ES-I3 (cell line): Measurements from ENCODE around the gene LCN10.
"Not testable (repeated sequence)": the region's sequence is repeated elsewhere in the genome, so short reads cannot be mapped to it uniquely, and the experiment has no call there.

Experiments
- H3K36me3 ChIP-seq: 2 replicates; pipeline ENCODE4 v1.6.1; 2013; ENCODE audit warnings: mild to moderate bottlenecking, low read length, control low read depth, moderate library complexity; ENCODE audit not compliant: insufficient read depth
- H3K4me1 ChIP-seq: 2 replicates; pipeline ENCODE4 v1.6.1; 2013; ENCODE audit warnings: mild to moderate bottlenecking, control low read depth, low read length; ENCODE audit not compliant: insufficient read depth
- H3K9ac ChIP-seq: 2 replicates; pipeline ENCODE4 v1.6.1; 2013; ENCODE audit warnings: low read depth, mild to moderate bottlenecking, low read length, moderate library complexity
- H3K9me3 ChIP-seq: 2 replicates; pipeline ENCODE4 v1.6.1; 2013; ENCODE audit warnings: mild to moderate bottlenecking, low read length, moderate library complexity; ENCODE audit not compliant: control insufficient read depth, insufficient read depth

Gene LCN10

DNA sequence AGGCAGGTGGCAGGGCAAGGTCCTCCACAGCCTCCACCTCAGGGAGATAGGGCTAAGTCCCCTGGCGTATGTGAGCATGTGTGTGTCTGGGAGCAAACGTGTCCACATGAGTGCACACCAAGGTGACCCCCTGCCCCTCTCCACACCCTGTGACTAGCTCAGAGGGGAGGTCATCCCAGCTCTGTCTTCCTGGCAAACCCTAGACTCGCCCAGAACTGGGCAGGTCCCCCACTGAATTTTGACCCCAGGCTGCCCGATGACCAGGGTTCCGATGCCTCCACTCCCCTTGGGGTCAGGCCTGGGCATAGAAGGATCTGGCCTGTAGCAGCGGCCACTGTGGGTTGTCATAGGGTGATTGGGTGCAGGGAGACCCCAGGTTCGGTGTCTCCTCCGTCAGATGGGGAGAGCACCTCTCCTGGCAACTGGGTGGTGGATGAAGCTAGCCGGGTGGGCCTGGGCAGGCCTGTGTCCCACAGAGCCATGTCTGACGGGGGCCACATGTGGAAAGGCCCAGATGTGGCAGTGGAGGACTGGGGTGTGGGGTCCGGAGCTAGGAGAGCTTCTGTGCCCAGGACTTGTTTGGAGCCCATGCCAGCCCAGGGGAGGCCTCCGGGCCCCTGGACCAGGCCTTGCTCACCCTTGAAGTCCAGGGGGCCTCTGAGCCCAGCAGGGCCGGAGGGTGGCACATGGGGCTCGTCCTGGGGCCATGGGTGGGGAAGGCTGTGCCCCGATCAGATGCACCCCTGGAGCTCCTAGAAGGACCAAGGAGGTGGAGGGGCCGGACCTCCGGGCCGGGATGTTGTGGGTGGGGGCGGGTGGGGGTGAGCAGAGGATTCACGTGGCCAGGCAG, 24.2 kb downstream of the LCN10 start:
- H3K9me3 ChIP-seq: no peaks in the 10 kb centered on the region
- H3K36me3 ChIP-seq: peaks cover 2% of the 10 kb centered on the region; the same call in 1 of the 2 replicates
- H3K4me1 ChIP-seq: no peaks in the 10 kb centered on the region; the same call in 1 of the 2 replicates
- no peak overlapping the region for H3K9ac ChIP-seq

DNA sequence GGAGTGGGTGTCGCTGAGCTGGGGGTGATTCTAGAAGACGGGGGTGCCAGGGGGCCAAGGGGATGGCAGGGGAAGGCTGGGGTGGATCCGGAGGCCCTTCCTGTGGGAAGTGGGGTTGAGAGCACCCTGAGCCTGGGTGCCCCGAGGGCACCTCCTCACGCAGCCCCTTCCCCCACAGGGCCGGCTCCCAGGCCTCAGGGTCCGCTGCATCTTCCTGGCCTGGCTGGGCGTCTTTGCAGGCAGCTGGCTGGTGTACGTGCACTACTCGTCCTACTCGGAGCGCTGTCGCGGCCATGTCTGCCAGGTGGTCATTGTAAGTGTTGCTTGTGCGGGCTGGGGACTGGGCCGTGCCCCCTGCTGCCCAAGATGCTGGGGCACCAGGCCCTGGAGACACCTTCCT, 25.3 kb downstream of the LCN10 start:
- H3K9ac ChIP-seq: no peak overlapping the region
- H3K4me1 ChIP-seq: no peaks in the 10 kb centered on the region; the same call in 1 of the 2 replicates
- no peaks in the 10 kb centered on the region for H3K36me3 ChIP-seq
- H3K9me3 ChIP-seq: no peaks in the 10 kb centered on the region

DNA sequence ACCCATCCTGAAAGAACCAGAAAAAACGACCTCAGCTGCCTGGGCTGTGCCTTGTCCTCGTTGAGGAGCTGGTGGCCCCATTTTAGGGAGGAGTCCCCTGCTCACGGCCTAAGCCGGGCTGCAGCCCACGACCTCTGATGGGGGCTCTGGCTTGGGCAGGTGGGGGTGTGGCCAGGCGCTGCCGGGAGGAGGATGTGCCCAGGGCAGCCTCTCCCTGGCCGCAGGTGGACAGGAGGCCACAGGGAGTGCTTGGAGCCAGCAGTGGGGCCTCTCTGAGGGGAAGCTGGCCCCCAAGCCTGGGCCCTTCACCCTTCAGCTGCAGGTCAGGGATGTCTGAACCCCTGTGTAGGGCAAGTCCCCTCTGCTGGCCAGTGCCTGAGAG, 27.9 kb downstream of the LCN10 start:
- Histone ChIP-seq H3K9ac (no peak overlapping the region), H3K9me3 (no peaks in the 10 kb centered on the region), H3K36me3 (no peaks in the 10 kb centered on the region)

DNA sequence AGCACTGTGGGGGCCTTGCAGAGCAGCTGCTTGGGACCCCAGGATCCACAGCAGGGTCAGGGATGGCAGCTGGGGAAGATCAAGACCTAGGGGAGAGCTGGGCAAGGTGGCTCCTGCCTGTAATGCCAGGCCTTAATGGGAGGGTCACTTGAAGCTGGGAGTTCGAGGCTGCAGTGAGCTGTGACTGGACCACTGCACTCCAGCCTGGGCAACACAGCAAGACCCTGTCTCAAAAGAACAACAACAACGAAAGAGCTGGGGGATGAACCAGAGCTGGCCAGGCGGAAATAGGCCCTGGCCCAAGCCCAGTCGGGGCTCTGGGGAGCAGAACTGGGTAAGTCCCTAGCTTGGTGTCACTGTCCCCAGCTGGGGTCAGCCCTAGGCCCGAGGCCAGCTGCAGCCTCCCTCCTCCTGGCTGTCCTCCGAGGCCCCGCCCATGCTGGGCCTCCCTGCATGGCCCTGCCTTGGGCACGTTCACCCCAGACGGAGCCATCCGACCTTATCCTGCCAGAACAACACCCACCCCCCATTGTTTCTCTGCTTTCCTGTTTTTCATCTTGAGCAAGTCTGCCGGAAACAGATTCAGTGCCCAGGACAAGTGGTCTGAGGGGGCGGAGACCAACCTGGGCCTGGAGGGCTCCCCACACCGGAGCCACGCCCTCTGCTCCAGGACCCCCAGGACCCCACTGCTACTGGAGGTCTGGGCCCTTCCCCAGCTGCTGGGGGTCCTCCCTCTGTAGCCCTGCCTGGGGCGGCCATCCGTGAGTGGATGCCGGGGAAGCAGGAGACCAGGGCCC, 28.4 kb downstream of the LCN10 start:
- Histone ChIP-seq H3K4me1 (no peaks in the 10 kb centered on the region; the same call in 1 of the 2 replicates), H3K9ac (no peak overlapping the region)

More for the DNA sequence above, 27.9 kb downstream of the LCN10 start:
- no peaks in the 10 kb centered on the region; the same call in 1 of the 2 replicates for H3K4me1 ChIP-seq

DNA sequence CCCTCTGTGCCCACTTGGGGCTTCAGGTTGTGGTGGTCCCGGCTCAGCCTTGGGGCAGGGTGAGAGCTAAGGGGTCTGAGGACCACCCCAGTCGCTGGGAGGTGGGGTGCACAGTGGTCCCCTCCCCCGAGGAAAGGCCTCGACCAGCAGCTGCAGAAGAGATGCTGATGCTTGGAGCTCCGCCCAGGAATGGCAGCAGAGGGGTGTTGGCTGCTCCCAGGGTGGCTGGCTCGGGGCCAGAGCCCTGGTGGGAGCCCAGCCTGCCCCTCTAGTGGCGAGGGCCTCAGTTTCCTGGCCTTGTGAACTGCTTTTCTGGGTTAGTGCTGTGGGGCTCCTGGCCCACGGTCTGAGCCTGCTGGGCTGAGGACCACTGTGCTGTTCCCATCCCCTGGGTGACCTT, 29.2 kb downstream of the LCN10 start:
- Histone ChIP-seq H3K9me3 (no peaks in the 10 kb centered on the region), H3K4me1 (no peaks in the 10 kb centered on the region; the same call in 1 of the 2 replicates), H3K9ac (no peak overlapping the region), H3K36me3 (no peaks in the 10 kb centered on the region)

More for the DNA sequence above, 28.4 kb downstream of the LCN10 start:
- H3K9me3 ChIP-seq: no peaks in the 10 kb centered on the region
- no peaks in the 10 kb centered on the region for H3K36me3 ChIP-seq

DNA sequence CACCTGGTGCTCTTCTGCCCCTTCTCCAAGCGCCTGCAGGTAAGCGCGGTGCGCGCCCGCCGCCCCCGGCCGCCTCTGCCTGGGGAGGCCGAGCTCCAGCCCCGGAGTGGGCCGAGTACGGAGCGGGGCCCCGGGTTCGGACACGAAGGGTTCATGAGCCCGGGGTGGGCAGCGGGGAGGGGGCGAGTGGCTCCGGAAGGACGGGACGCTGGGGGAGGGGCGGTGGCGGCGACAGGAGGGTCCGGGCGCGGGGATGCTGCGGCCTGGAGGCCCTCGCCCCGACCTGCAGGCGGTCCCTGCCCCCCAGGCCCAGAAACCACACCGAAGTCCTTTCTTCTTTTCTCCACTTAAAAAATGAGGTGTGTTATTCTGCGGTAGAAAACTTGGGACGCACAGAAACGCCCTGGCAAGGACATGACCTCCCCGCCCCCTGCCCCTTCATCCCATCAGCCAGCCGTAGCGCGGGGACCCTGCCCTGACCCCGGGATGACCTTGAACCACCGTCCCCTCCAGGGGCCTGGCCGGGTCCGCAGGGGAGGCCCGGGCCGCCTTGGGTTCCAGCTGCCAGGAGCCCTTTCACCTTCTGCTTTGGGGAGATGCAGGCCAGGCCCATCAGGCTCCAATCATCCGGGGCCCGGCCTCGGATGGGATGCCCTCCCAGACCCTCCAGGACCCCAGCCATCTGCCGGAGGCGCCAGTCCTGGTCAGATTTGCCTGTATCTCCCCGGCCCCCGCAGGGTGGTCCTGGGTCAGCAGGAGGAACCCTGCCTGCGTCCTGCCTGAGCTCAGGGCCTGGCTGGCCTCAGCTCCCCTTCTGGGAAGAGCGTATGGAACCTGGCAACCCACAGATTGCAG, 29.8 kb downstream of the LCN10 start:
- Histone ChIP-seq H3K4me1 (no peaks in the 10 kb centered on the region; the same call in 1 of the 2 replicates), H3K9ac (peak overlapping the region; percentile 67), H3K9me3 (no peaks in the 10 kb centered on the region), H3K36me3 (no peaks in the 10 kb centered on the region)

DNA sequence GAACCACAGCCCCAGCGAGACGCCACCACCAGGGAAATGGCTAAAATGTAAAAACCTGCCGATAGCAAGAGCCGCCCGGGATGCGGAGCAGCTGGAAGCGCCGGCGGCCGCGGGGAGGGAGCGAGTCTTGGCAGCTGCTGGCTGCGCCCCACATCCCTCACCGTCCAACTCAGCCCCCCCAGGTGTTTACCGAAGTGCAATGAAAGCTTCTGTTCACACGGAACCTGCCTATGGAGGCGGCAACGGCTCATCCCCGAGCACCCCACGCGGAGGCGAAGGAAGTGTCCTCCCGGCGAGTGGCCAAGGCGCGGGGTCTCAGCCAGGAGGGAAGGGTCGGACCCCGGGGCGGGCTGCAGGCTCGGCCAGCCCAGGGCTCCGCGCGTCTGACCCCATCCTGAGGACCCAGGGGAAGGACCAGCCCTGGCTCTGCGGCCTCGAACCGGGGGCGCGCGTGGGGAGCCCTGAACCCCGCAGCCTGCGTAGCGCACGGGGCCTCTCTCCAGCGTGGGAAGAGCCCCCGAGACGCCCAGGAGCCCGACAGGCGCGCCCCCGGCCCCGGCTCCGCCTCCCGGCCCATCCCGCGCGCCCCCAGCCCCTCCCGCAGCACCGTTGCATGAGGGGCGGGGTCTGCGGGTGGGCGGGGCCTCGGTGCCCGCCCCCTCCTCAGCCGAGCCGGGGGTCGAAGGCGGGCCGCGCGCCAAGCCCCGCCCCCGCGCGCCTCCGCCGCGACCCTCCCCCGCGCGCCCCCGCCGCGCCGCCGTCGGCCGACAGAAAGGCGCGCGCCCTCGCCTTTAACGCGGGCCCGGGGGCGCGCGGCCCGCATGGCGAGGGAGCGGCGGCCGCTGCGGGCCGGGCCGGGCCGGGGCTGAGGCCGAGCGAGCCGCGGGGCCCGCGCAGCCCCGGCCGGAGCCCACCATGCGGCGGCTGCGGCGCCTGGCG, 30.7 kb downstream of the LCN10 start, which contains the start of gene DIPK1B:
Gene DIPK1B, plus strand, starts transcription at position 822 of the 939 bp plus-strand sequence. Its CDS starts 94 bp downstream, at position 916.
- Histone ChIP-seq H3K9me3 (no peaks in the 10 kb centered on the region), H3K4me1 (no peaks in the 10 kb centered on the region; the same call in 1 of the 2 replicates), H3K9ac (peak within 1 kb of the TSS; percentile 74), H3K36me3 (no peaks in the 10 kb centered on the region)

DNA sequence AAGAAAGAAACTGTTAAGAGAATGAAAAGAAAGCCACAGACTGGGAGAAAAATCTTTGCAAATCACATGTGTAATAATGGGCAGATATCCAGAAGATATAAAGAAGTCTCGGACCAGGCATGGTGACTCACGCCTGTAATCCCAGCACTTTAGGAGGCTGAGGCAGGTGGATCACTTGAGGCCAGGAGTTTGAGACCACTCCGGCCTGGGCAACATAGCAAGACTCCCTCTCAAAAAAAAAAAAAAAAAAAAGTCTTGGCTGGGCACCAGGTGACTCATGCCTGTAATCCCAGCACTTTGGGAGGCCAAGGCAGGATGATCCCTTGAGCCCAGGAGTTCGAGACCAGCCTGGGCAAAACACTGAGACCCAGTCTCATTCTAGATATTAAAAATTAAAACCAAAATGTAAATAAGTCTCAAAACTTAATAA, 31.5 kb downstream of the LCN10 start:
- H3K36me3 ChIP-seq, H3K9me3 ChIP-seq, H3K4me1 ChIP-seq: not testable (repeated sequence)
- H3K9ac ChIP-seq: peak overlapping the region; percentile 74; the same call in 1 of the 2 replicates

DNA sequence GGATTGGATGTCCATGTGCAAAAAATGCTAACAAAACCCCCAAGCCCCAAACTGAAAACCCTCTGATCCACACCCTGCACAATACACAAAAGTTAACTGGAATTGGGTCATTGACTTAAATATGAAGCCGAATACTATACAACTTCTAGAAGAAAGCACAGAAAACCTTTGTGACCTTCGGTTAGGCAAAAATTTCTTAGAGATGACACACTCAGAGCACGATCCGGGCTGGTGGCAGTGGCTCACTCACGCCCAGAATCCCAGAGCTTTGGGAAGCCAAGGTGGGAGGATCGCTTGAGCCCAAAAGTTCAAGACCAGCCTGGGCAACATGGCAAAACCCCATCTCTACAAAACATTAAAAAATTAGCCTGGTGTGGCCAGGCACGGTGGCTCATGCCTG, 32.2 kb downstream of the LCN10 start:
- no peaks in the 10 kb centered on the region for H3K36me3 ChIP-seq

DNA sequence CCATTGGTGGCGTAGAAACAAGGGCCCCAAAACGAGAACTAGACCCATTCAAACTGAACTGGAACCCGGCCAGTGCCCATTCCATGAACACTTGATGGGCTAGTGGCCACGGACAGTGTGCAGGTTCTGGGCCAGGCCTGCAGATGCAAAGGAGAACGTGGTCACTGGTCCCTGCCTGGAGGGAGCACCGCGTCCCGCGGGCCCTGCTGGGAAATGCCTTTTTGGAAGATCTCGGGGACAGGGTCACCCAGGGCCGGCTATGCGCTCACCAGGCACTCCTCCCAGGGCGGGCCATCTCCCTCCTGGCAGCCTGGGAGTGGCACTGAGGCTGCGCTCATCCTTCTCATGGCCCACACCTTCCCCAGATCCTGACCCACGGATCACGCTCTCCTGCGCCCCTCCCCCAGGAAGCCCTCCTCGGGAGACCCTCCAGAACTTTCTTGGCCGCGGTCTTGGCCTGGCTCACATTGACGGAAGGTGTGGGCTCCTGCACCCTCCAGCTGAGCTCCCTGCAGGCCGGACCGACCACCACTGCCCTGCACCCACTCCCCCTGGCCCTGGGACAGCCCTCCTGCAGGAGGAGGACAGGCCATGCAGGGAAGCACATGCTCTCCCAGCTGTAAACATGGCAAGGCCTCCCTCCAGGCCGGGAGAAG, 33.2 kb downstream of the LCN10 start:
- Histone ChIP-seq H3K9ac (no peak overlapping the region), H3K9me3 (no peaks in the 10 kb centered on the region), H3K36me3 (no peaks in the 10 kb centered on the region), H3K4me1 (no peaks in the 10 kb centered on the region; the same call in 1 of the 2 replicates)

More for the DNA sequence above, 32.2 kb downstream of the LCN10 start:
- Histone ChIP-seq H3K4me1 (no peaks in the 10 kb centered on the region; the same call in 1 of the 2 replicates), H3K9me3 (no peaks in the 10 kb centered on the region), H3K9ac (no peak overlapping the region)

DNA sequence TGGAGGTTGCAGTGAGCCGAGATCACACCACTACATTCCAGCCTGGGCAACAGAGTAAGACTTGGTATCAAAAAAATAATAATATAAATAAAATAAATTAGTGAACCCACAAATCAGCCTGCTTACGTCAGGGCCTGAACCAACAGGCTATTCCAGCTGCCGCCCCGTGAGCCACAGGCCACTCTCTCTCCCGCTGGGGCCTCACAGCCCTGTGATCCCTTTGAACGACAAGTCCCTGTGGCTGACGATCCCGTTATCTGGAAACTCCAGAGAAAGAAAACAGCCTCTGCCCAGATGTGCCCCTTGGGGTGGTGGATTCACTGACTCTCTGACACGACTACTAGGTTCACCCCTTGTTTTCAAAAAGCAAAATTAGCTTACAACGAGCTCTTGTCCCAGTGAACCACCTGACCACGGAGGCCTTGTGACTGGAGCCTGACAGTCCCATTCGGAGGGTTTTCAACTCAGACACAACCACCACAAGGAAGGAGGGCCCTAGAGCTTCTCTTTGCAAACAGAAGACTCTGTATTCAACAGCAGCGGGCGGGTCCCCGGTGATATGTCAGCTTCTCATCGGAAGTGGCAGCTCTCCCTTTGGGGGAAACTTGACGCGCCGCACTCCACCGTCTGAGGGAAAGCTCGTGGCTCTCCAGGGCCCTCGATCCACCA, 34.8 kb downstream of the LCN10 start:
- H3K36me3 ChIP-seq: no peaks in the 10 kb centered on the region
- no peaks in the 10 kb centered on the region for H3K9me3 ChIP-seq
- H3K4me1 ChIP-seq: no peaks in the 10 kb centered on the region
- H3K9ac ChIP-seq: no peak overlapping the region

DNA sequence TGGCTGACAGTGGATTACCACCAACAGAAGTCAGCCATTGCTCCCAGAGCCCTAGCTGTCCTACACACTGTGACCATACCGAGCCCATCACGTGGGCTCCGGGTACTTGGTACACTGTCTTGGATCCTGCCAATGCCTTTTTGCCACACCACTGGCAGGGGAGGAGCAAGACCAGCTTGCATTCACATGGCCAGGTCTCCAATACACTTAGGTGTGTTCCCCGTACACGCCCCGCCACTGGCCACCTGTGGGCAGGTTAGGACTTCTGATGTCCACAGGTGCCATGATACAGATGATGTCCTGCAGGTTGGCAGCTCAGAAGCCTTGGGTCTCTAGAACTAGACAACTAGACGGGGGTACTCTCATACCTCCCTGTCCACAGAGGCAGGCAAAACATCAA, 35.7 kb downstream of the LCN10 start:
- H3K4me1 ChIP-seq: no peaks in the 10 kb centered on the region
- no peaks in the 10 kb centered on the region for H3K9me3 ChIP-seq
- no peak overlapping the region for H3K9ac ChIP-seq
- H3K36me3 ChIP-seq: no peaks in the 10 kb centered on the region
